Ovary (tissue), 3 donors: ENCODE data around the gene FGFR2.

Experiments used
- POLR2A ChIP-seq: fragments of 450-650 bp; IDR thresholded peaks from one replicate; pipeline ENCODE4 v1.6.1; 2017; ENCODE audit warnings: antibody characterized with exemption, mild to moderate bottlenecking, moderate library complexity
- TF ChIP-seq, protein P1 (sequence below), 3 donors: fragments of 450-650 bp in 2 of 3; fragments of 200-600 bp in 1 of 3; IDR thresholded peaks; one replicate each; pipeline versions ENCODE4 v1.5.1 to v1.8.0; 2016 to 2022; ENCODE audit warnings: antibody characterized with exemption in 3 of 3, mild to moderate bottlenecking in 1 of 3
- donor health status: DM: no; HTN: no; CAD: no.

DNA sequence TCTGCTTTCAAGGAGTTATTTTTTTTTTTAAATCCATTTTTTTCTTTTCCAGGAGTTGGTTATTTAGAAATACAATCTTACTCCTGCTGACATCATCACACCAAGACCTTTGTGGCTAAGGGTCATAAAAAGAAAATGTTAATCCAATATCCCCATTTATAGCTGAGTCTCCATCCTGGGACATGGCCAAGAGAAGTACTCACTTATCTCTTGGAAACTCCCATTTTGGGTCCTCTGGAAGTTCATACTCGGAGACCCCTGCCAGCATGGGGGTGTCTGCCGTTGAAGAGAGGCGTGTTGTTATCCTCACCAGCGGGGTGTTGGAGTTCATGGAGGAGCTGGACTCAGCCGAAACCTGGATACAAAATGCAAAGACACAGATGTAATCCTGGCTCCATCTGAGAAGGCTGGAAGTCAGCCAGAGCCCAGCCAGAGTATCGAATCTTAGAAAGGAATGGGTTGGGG lies 94.6 kb downstream of the FGFR2 start:
- no peak for TF ChIP-seq POLR2A
- TF ChIP-seq, protein P1, sequence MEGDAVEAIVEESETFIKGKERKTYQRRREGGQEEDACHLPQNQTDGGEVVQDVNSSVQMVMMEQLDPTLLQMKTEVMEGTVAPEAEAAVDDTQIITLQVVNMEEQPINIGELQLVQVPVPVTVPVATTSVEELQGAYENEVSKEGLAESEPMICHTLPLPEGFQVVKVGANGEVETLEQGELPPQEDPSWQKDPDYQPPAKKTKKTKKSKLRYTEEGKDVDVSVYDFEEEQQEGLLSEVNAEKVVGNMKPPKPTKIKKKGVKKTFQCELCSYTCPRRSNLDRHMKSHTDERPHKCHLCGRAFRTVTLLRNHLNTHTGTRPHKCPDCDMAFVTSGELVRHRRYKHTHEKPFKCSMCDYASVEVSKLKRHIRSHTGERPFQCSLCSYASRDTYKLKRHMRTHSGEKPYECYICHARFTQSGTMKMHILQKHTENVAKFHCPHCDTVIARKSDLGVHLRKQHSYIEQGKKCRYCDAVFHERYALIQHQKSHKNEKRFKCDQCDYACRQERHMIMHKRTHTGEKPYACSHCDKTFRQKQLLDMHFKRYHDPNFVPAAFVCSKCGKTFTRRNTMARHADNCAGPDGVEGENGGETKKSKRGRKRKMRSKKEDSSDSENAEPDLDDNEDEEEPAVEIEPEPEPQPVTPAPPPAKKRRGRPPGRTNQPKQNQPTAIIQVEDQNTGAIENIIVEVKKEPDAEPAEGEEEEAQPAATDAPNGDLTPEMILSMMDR (IDR thresholded peaks at IDR 0.05): no peak
